Neural cell (in vitro differentiated cells): Measurements from ENCODE around the gene ECM1. TPM values are rescaled to one million over a fixed set of nuclear protein-coding genes. Genes with fewer than 3 reads are reported as not detected.

Experiments
- H2AFZ ChIP-seq: fragments of 200-600, 300-800 bp; sonication (generic), shearing (Covaris generic); 2 replicates; pipeline ENCODE4 v1.6.0; 2014; ENCODE audit warnings: low read depth, mild to moderate bottlenecking, antibody characterized with exemption, low read length, moderate library complexity
- H3F3A ChIP-seq: fragments of 200-600 bp; shearing (Covaris generic); 2 replicates; pipeline ENCODE4 v1.6.1; 2016; ENCODE audit warnings: mild to moderate bottlenecking, moderate library complexity, mixed read lengths, antibody characterized with exemption, low read length; ENCODE audit not compliant: insufficient read depth, poor library complexity, severe bottlenecking
- H3K27ac ChIP-seq: fragments of 200-600, 300-800 bp; sonication (generic), shearing (Covaris generic); 2 replicates; pipeline ENCODE4 v1.5.1; 2014; ENCODE audit warnings: mild to moderate bottlenecking, low read length, moderate library complexity
- H3K27me3 ChIP-seq: fragments of 300-800, 200-600 bp; sonication (generic), shearing (Covaris generic); 2 replicates; pipeline ENCODE4 v1.6.0; 2014; ENCODE audit warnings: mild to moderate bottlenecking, low read depth, low read length, moderate library complexity; ENCODE audit not compliant: insufficient read depth
- H3K36me3 ChIP-seq: fragments of 300-800, 200-600 bp; sonication (generic), shearing (Covaris generic); 2 replicates; pipeline ENCODE4 v1.5.1; 2014; ENCODE audit warnings: mild to moderate bottlenecking, antibody characterized with exemption, low read length, moderate library complexity; ENCODE audit not compliant: insufficient read depth
- H3K4me2 ChIP-seq: fragments of 300-800, 200-600 bp; sonication (generic), shearing (Covaris generic); 2 replicates; pipeline ENCODE4 v1.6.0; 2014; ENCODE audit warnings: mild to moderate bottlenecking, low read length
- H3K4me3 ChIP-seq: fragments of 300-800, 200-600 bp; sonication (generic), shearing (Covaris generic); 2 replicates; pipeline ENCODE4 v1.5.1; 2014; ENCODE audit warnings: mild to moderate bottlenecking, low read length, moderate library complexity
- H3K79me2 ChIP-seq: fragments of 200-600 bp; shearing (Covaris generic); replicated peaks from 2 replicates; pipeline ENCODE4 v1.6.0; 2014; ENCODE audit warnings: mild to moderate bottlenecking, low read length, moderate library complexity; ENCODE audit not compliant: insufficient read depth
- H3K9ac ChIP-seq: fragments of 300-800, 200-600 bp; sonication (generic), shearing (Covaris generic); 2 replicates; pipeline ENCODE4 v1.6.1; 2016; ENCODE audit warnings: mild to moderate bottlenecking, low read length, mixed read lengths
- H3K9me2 ChIP-seq: fragments of 200-600 bp; shearing (Covaris generic); 2 replicates; pipeline ENCODE4 v1.6.1; 2016; ENCODE audit warnings: mild to moderate bottlenecking, low read length, mixed read lengths; ENCODE audit not compliant: insufficient read depth
- H3K9me3 ChIP-seq: fragments of 200-600, 300-800 bp; sonication (generic), shearing (Covaris generic); 2 replicates; pipeline ENCODE4 v1.6.1; 2016; ENCODE audit warnings: mild to moderate bottlenecking, mixed run types, low read length, moderate library complexity, mixed read lengths
- H4K20me1 ChIP-seq: fragments of 200-600 bp; shearing (Covaris generic); 2 replicates; pipeline ENCODE4 v1.6.1; 2016; ENCODE audit warnings: mild to moderate bottlenecking, mixed run types; ENCODE audit not compliant: insufficient read depth
- CTCF ChIP-seq: fragments of 450-650 bp; IDR thresholded peaks from 2 replicates; pipeline ENCODE4 v1.5.1; 2014; ENCODE audit warnings: antibody characterized with exemption, mild to moderate bottlenecking, moderate library complexity; ENCODE audit not compliant: poor library complexity, severe bottlenecking
- EP300 ChIP-seq: fragments of 450-650 bp; conservative IDR thresholded peaks from 2 replicates; pipeline ENCODE4 v1.6.1; 2014; ENCODE audit warnings: antibody characterized with exemption, mild to moderate bottlenecking, moderate library complexity; ENCODE audit not compliant: poor library complexity, severe bottlenecking
- EZH2 ChIP-seq: fragments of 200-600, 300-800 bp; shearing (Covaris generic), sonication (generic); IDR thresholded peaks from 2 replicates; pipeline ENCODE4 v1.6.1; 2014; ENCODE audit warnings: antibody characterized with exemption, low read length, borderline replicate concordance, mild to moderate bottlenecking; ENCODE audit not compliant: insufficient read depth, poor library complexity, severe bottlenecking
- MXI1 ChIP-seq: fragments of 450-650 bp; conservative IDR thresholded peaks from 2 replicates; pipeline ENCODE4 v1.6.1; 2014; ENCODE audit warnings: antibody characterized with exemption, mild to moderate bottlenecking; ENCODE audit not compliant: poor library complexity, severe bottlenecking
- POLR2AphosphoS5 ChIP-seq: IDR thresholded peaks from 2 replicates; pipeline ENCODE4 v1.6.1; 2012
- RAD21 ChIP-seq: fragments of 450-650 bp; conservative IDR thresholded peaks from 2 replicates; pipeline ENCODE4 v1.6.1; 2014; ENCODE audit warnings: antibody characterized with exemption, mild to moderate bottlenecking, moderate library complexity
- REST ChIP-seq: IDR thresholded peaks from 2 replicates; pipeline ENCODE4 v1.6.1; 2012; ENCODE audit warnings: borderline replicate concordance
- SMC3 ChIP-seq: fragments of 450-650 bp; conservative IDR thresholded peaks from 2 replicates; pipeline ENCODE4 v1.6.1; 2014; ENCODE audit warnings: antibody characterized with exemption, mild to moderate bottlenecking, moderate library complexity; ENCODE audit not compliant: poor library complexity
- TAF1 ChIP-seq: IDR thresholded peaks from 2 replicates; pipeline ENCODE4 v1.6.1; 2012; ENCODE audit warnings: low read depth
- polyA plus RNA-seq: library from polyadenylated mRNA; depleted of rRNA; stranded (reverse); fragments of >200 nt; gene quantifications from 2 replicates; pipeline ENCODE4 v1.2.3, GENCODE V29; 2014

The ECM1 gene
- polyA plus RNA-seq, 1 donor from 2014 or later, result 2.3 TPM

- H3K9ac ChIP-seq, result no peak overlapping the region
- H3K27ac ChIP-seq, result no peak overlapping the region
- no peaks in the 10 kb centered on the region for H3K9me2 ChIP-seq
- no peaks in the 10 kb centered on the region for H4K20me1 ChIP-seq
- H3K36me3 ChIP-seq, result no peaks in the 10 kb centered on the region
- H3K27me3 ChIP-seq, result peaks cover 4% of the 10 kb centered on the region
- H2AFZ ChIP-seq, result no peak overlapping the region
- no peak overlapping the region for H3K4me2 ChIP-seq
- no peaks in the 10 kb centered on the region for H3F3A ChIP-seq
- H3K79me2 ChIP-seq, result no peaks in the 10 kb centered on the region
- H3K9me3 ChIP-seq, result no peaks in the 10 kb centered on the region
- no peak overlapping the region for H3K4me3 ChIP-seq
- TF ChIP-seq POLR2AphosphoS5, result no peak
- no peak for TF ChIP-seq RAD21
- TF ChIP-seq EZH2, result no peak
- no peak for TF ChIP-seq REST
- TF ChIP-seq SMC3, result no peak
- TF ChIP-seq CTCF, result no peak
- no peak for TF ChIP-seq MXI1
- TF ChIP-seq EP300, result no peak
- no peak for TF ChIP-seq TAF1
These were observed 35.7 kb downstream of the ECM1 start for GRCh38 chr1:150543500-150544143.

GRCh38 chr1:150544204-150544603, 36.3 kb downstream of the ECM1 start:
- Histone ChIP-seq H3K4me3 (no peak overlapping the region), H3F3A (no peaks in the 10 kb centered on the region), H4K20me1 (no peaks in the 10 kb centered on the region), H3K27ac (no peak overlapping the region), H3K9ac (no peak overlapping the region), H3K79me2 (no peaks in the 10 kb centered on the region), H3K36me3 (no peaks in the 10 kb centered on the region), H3K9me2 (no peaks in the 10 kb centered on the region), H3K27me3 (peaks cover 8% of the 10 kb centered on the region), H3K4me2 (no peak overlapping the region), H2AFZ (no peak overlapping the region), H3K9me3 (no peaks in the 10 kb centered on the region)
- TF ChIP-seq REST, result no peak
- TF ChIP-seq EZH2, result no peak
- no peak for TF ChIP-seq MXI1
- TF ChIP-seq EP300, result no peak
- no peak for TF ChIP-seq POLR2AphosphoS5
- no peak for TF ChIP-seq SMC3
- no peak for TF ChIP-seq CTCF
- no peak for TF ChIP-seq RAD21
- TF ChIP-seq TAF1, result no peak
